ENCODE data around the gene PAK3.

The PAK3 gene

DNA sequence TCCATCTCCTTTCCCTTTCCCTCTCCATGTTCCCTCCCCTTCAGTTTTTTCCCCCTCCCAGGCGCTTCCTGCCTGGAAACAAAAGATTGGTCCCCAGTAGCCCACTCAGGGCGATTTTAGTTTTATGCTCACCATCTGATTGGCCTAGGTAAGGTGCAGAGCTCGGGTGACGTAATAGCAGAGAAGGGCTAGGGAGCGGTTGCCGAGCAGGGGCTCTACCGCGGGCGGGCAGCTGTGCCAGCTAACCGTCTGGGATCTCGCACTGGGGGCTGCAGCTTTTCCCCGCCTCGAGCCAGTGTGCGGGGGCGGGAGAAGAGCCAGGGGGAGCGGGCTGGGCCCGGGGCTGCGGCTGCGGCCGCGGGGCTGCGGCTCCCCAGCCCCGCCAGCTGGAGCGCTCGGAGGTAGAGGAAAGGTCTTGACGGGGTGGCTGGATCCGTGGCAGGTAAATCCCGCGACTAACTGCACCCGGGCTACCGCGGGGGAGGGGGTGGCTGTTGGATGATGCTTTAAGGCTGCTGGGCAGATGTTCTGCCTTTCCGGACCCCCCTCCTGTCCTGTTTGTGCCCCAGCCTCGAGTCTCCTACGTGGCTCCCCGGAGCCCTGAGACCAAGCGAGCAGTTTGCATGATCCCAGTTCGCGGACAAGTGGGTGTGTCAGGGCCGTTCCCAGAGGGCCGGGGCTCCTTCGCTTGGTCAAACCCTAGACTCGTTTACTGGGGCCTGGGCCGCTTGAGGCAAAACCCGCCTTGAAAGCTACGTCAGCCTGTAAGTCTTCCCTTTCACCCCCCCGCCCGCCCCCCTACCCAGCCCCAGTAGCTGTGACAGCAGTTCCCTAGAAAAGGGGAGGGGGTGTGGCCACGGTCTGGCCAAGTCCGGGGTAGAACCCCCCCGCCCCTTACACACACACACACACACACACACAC, at the start of gene PAK3:
Gene PAK3 (plus strand): TSS at position 218 of the 922 bp plus-strand sequence. CDS start 26,913 bp downstream, outside the sequence.
- DNase-seq (ENCODE audit: low spot score), result no peak

DNA sequence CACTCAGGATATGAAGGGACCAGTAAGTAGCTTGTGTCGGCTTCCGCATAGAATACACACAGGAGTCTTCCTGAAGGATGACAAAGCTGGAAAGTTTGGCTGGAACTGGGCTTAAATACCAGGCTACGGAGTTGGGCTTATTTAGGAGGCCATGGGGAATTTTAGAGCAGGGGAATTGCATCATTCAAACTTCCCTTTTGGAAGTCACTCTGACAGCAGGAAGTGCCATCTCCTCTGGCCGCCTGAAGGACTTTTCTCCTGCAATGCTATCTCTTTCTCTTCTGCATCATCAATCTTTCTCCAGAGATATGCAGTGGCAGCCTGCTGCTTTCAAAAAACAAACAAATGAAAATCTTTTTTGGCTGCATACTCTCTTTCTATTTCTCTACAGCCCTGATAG, 48.4 kb upstream of the PAK3 start:
- DNase-seq (ENCODE audit: low spot score), result no peak

DNA sequence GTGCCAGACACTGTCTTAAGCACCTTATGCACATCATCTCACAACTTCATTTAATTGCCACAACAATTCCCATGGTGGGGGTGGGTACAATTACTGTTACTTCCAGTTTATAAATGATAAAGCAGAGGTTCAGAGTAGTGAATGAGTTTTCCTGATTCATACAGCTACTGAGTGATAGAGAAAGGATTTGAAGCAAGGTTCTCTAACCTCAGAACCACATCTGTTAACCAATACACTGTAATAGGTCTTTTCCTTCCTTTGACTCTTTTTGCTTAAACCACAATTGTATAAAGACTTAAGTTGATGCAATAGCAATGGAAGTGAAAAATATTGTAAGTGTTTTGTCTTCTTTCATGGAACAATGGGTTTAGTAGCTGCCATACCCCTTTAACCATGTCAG, 43.5 kb upstream of the PAK3 start:
- DNase-seq (ENCODE audit: low spot score), result no peak

DNA sequence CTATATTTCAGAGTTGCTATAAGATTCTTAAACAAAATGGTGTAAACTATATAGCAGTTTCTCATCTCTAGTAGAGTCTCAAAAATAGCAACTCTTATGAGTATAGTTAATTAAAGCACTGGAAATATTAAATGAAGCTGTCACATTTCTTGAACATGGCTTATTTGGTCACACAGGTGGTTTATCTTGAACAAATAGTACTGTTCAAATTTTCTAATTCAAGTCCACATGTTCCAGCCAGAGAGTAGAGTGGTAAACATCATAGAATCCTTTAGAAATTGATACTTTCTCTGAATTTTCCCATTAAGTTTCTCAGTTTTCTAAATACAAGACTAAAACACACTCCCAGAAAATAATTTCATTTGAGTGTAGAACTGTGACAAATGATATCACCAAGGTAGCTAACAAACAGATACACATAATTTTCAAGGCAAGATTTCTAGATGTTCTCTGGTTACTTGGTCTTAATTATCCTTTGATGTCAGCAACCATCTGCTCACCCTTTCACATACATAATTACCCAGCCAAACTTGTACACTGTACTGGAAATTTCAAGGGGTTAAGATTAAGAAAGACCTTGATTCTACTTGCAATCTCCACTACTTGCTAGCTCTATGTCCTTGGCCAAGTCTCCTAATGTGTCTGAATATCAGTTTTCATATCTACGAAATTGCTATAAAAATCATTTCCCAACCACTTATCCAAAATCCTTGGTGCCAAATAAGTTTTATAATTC, 24.3 kb upstream of the PAK3 start:
- DNase-seq (ENCODE audit: low spot score), result no peak

DNA sequence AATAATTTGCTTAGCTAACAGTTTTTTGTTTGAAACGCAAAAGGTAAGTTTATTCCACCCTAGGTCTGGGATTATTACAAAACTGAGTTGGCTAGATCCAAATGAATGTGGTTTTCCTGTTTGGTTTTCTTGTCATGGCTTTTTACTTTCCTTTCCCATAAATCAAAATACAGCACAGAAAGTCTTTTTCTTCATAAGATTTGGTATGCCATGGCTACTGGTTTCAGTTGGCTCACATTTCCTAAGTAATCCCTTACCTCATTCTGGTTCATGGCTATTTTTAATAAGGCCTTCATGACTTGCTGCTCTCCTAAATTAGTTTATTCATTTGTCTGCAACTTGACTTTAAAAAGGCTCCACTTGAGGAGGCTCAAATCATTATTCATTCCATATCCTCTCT, 12.9 kb upstream of the PAK3 start:
- DNase-seq (ENCODE audit: low spot score), result no peak

DNA sequence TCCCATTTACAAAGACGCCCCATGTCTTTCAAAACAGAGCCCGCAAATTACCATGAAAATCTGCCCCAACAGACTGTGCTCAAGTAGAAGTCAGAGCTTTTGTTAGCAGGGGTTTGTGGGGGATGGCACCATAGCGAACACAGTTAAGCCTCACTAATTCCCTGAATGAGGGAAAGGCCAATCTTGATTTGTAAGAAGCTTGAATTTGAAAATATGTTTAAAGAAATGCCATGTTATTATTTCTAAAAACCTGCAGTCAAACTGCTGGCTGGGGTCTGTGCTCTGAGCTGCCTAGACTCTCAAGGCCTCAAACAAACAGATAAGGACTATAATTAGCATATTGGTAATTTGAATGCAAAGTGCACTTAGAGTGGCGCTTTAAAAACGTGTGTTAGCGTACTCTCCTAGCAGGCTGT, 9.4 kb upstream of the PAK3 start:
- DNase-seq (ENCODE audit: low spot score), result no peak

DNA sequence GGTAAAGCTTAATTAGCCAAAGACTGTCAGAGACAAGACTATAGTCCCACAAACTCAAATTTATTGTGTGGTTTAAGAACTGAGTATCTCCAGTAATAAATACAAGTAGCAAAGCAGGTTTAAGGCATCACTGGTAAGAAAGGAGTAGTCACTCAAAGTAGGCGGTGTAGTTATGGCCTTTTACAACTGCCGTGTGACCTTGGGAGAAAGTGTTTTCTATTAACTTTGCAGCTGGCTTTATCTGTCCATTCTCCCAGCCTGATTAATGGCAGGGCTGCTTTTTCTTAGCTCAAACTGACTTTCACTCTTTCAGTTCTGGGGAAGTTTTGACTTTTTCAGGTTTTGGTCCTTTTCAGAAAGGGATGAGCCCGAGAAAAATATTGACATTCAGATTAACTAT, 7.4 kb upstream of the PAK3 start:
- DNase-seq (ENCODE audit: low spot score), result no peak

DNA sequence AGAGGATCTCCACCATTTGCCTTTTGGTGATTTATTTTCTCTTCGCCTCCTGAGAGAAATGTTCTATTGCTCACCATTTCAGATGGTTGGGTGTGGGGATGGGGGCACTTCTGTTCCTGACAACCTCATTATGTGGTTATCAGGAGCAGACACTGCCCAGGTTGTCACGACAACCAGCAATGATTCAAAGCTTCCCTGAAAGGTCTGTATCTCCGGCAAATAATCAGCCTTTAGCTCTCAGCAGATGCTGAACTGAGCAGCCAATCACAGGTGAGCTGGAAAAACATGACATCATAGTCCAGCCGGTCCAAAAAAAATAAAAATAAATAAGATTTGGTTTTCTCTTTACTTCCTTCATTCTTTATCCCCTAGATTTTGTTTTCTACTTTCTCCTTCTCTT, 5.5 kb upstream of the PAK3 start:
- no peak for DNase-seq (ENCODE audit: low spot score)

DNA sequence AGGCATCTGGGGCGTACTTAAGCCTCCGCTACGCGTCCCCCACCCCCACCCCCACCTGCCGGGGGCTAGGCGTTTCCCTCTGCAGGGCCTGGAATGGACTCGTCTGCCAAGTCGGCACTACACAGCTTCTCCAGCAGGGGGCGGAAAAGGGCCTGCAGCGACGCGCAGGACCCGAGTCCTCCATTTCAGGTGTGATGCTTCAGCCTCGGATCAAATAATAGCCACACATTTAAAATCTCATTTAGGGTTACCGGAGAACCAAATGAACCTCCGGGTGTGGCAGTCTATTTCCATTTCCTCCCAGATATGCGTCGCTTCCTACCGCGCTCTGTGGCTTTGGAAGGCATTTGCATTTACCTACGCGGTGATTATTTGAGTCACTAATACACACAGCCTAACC, 2.9 kb downstream of the PAK3 start:
- peak; percentile 19 for DNase-seq (ENCODE audit: low spot score)

DNA sequence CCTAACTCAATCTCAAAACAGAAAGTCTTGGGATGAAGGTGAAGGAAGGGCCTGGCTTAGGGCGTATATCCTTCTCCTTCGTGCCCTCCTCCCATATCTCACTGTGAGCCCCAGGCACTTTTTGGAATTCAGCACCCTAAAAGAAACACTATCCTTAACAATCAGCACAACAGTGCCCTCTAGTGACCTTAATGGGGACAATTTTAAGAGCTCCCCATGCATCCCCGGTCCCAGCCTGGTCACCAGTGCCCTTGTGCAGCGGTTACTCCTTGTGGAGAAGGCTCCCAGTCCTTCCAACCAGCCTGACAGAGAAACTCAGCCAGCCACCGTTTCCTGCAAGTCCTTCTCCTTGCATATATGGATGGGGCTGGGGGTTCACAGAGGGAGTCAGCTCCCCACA, 4.2 kb downstream of the PAK3 start:
- DNase-seq (ENCODE audit: low spot score), result peak; percentile 10

DNA sequence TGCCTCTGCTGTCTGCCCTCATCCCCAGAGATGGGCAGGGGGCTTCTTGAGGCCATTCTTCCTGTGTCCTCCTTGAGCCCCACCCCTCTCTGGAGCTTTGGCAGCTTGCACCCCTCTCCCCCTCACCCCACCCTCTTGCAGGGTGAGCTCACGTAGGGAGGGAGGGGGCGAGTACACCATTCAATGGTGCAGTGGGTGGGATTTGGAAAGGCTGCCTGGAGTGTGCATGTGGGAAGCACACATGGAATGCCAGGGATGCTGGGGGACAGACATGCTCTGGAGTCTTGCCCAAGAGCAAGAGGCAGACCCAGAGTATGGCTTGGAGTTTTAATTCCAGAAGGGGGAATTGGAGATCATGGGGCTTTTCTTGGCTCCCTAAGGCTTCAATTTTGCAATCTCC, 5.6 kb downstream of the PAK3 start:
- no peak for DNase-seq (ENCODE audit: low spot score)

DNA sequence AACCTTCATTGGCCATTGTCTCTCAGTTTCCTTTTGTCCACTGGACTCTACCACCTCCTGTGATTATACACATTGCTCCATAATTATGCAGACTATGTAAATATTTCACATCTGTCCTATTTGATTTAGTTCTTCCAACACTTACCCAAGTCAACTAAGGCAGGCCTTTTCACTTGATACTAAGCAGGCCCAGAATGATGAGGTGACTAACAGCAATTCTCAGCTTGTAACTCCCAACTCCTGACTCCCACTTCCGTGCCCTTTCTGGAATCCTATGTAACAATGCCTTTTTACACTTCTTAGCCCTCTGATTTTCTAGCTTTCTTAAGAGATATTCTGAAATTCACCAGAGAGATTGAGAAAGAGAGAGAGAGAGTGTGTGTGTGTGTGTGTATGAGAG, 6.6 kb downstream of the PAK3 start:
- no peak for DNase-seq (ENCODE audit: low spot score)

DNA sequence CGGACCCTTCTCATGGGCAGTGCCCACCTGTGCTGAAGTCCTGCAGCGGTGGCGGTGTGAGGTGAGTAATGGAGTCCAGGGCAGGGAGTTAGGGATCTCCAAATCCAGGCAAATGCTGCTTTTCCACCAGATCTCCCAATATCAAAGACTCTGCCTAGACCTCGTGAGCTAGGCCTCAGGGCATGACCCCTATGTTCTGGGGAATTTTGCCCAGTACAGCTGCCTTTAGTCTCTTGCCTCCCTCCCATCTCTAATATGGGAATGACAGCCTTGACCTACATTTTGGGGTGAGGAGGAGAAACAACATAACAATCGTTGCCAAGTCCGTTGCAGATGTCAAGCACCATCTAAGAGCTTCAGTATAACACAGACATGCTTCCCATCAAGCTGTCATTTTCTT, 7.3 kb downstream of the PAK3 start:
- no peak for DNase-seq (ENCODE audit: low spot score)

DNA sequence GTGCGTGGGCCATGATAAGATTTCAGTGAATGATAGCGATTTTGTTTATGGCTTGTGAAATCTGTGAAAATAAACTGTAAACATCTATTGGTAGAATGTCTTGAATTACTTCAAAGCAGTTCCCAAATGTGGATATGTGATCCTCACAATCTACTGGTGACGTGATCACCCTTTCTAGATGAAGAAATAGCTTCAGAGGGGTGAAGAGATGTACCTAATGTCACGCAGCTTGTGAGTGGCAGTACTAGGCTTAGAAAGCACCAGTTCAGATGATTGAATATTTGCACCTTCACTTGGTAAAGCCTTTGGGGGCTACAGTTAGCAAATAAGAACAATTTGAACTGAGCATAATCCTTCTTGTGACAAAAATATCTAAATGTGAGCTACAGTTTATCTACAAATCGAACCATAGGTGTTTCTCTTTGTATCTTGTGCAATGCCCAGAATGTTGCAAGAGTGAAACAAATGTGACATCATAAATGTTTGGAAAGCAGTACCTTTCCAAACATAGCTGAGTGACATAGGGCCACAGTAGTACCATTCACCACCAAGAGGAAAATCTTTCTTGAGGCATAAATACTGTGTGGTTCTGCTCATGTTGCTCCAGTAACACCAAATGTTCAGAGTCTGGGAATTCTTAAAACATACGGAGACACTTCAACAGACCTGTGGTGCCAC, 14.2 kb downstream of the PAK3 start:
- DNase-seq (ENCODE audit: low spot score), result no peak

DNA sequence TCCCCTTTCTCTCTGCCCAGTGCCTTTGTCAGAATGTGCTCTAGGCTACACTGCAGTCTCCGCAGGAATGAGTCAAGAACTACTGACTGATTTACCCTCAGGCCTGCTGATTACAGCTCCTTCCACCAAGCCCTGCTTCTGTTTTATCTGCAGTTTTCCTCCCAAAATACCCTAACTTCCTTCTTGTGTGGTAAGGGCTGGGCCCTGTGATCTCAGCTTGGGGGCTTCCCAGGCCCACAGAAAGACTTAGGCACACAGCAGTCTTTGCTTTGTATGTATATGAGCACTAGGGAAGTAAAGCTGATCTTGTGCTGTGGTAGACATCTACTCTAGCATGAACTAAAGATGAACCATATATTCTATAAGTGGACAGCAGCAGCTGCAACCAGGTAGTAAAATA, 18.8 kb downstream of the PAK3 start:
- DNase-seq (ENCODE audit: low spot score), result no peak

DNA sequence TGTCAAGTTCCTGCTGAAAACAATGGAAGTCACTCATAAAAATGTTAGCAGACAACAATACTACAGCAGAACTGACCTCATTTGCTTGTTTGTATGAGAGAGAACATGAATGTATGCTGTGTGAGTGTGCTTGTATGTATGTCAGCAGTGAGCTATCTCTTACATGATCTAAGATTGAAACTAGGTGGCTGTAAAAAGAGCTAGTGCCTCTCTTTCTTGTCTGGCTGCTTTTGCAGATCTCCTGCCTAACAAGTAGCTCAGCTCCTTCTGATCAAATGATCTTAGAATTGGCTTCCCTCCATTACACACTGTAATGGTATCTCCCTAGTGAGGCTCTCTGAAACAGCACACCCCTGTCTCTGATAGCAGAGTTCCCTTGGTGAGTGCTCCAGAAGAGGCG, 20.7 kb downstream of the PAK3 start:
- DNase-seq (ENCODE audit: low spot score), result no peak

DNA sequence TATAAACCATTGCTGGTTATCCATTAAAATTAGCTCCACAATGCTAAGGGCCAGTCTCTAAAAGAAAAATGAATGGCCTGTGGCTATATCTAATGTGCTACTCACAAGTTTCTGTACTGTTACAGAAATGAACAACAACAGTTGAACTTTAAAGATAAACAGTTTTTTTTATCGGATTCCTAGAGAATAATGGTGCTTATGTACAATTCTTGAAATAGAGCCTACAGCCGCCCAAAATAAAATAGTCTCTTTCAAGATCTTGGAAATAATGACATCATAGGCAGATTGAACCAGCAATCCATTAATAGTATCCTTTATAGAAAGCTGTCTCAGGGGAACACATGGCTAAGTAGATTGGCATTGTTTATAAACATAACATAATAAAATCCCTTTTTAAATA, 23.4 kb downstream of the PAK3 start:
- no peak for DNase-seq (ENCODE audit: low spot score)

DNA sequence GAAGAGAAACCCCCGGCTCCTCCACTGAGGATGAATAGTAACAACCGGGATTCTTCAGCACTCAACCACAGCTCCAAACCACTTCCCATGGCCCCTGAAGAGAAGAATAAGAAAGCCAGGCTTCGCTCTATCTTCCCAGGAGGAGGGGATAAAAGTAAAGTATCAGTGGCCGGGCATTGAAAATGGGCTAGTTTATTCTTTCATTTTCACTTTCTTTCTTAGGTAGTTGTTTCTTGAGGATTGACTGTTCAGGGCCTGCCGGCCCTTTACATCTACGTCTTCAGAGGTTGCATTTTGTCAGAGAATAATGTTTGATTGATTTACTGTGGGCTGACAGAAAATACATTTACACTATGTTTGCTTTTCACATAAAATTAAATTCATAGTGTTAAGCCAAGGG, 27.1 kb downstream of the PAK3 start:
- DNase-seq (ENCODE audit: low spot score), result no peak

DNA sequence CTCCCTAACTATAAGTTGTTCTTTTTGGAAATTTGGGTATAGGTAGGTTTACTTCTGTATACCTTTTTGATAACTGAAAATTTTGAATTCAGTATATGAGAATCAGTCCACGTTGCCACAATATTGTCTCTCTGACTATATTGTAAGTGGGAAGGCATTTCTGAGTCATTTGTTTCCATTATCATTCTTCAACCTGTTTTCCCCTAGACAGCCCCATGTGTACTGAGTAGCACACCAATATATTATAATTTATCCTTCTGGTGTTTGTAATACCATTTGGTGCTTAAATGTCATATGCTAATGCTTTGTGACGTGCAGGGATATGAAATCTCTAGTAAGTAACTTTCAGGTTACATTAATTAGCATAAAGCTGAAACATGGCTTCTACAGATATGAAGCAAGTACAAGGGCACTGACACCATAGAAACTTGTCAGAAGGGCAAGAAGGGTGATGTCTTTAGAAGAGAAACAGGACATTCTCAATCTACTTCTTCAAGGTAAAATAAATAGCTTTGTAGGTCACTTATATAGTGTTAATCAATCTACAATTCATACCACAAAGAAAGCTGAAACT, 27.7 kb downstream of the PAK3 start:
- no peak for DNase-seq (ENCODE audit: low spot score)

DNA sequence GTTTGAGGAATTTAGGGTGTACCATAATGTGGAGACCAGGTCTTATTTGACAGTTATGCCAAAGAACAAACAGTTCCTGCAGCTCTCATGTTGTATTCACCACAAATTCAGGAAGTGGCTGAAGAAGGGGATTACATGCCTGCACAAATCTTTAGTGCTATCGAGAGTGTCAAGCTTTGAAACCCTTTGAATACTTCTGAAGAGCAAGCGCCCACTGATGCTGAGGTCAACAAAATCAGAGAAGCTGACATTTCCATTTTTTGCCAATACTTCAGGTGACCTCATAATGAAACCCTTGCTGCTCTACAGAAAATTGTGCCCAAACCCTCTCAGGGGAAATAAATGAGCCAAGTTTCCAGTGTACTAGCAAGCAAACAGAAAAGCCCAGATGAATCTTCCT, 28.4 kb downstream of the PAK3 start:
- no peak for DNase-seq (ENCODE audit: low spot score)

DNA sequence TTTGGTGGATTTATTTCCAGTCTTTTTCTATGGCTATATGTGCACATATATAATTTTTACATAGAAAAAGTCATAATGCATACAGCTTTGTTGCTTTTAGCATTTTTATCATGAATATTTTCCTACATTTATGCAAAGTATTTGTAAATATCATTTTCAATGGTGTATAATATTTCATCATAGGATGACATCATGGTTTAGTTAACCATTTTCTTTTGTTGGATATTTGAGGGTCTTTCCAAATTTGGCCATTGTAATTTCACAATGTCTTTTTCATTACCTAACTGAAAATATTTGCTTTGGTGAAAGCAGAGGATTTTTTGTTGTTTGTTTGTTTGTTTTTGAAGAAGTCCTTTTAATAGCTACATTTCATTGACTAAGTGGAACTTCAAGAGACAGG, 31.0 kb downstream of the PAK3 start:
- DNase-seq (ENCODE audit: low spot score), result no peak

DNA sequence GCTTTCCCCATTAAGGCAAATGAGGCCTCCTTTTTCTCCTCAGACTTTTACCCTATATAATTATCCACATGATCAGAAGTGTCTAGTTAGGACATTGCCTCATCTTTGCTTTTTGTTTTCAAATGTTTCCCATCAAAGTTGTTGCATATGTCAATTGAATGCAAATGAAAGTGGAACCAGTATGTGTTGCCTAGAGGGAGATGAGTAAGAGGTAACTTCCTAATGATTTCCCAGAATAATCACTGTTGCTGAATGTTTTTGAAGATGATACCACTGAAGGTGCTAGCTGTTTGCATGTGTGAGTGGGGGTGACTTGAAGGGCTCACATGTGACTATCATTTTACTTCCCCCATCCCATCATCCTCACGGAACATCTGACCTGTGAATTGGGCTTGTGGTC, 33.9 kb downstream of the PAK3 start:
- DNase-seq (ENCODE audit: low spot score), result no peak

DNA sequence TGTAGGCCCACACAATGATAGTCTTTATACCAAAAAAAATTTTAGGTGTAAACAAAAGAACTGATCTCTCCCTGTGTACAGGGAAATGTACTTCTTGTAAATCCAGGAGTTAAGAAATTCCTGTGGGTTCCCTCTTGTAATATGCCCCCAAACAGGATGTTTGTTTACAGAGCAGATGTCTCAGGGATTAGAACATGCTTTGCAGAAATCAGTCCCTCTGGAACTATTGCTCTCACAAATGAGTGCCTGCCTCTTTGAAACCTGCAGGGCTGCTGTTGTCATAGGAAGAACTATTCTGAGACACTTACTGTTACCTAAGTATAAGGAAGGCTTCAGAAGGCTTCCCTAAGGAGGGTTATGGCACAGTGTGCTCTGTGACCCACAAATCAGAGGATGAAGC, 35.6 kb downstream of the PAK3 start:
- DNase-seq (ENCODE audit: low spot score), result no peak

Data from hematopoietic multipotent progenitor cell treated with erythropoietin and hydrocortisone succinate and interleukin-3 and kit ligand, for 15 days (in vitro differentiated cells).